KMS-11 (cell line): ENCODE results near the gene ACAP1.

Source experiments
- H2AFZ ChIP-seq: fragments of 200-600 bp; sonication (generic); 2 replicates; pipeline ENCODE4 v1.6.1; 2016; ENCODE audit warnings: antibody characterized with exemption, mixed run types, low read depth
- H3K27ac ChIP-seq: fragments of 200-600 bp; sonication (generic); 2 replicates; pipeline ENCODE4 v1.6.1; 2016; ENCODE audit warnings: mild to moderate bottlenecking, mixed run types
- H3K27me3 ChIP-seq: fragments of 200-600 bp; sonication (generic); 2 replicates; pipeline ENCODE4 v1.6.1; 2017; ENCODE audit warnings: mild to moderate bottlenecking, low read depth, mixed run types, moderate library complexity; ENCODE audit not compliant: insufficient read depth
- H3K36me3 ChIP-seq: fragments of 200-600 bp; sonication (generic); 2 replicates; pipeline ENCODE4 v1.6.1; 2017; ENCODE audit warnings: mild to moderate bottlenecking, mixed run types; ENCODE audit not compliant: insufficient read depth
- H3K4me1 ChIP-seq: fragments of 200-600 bp; sonication (generic); 2 replicates; pipeline ENCODE4 v1.6.1; 2016; ENCODE audit warnings: mild to moderate bottlenecking, low read depth, mixed run types; ENCODE audit not compliant: poor library complexity, severe bottlenecking
- H3K4me2 ChIP-seq: fragments of 200-600 bp; sonication (generic); 2 replicates; pipeline ENCODE4 v1.7.0; 2016; ENCODE audit warnings: mild to moderate bottlenecking, mixed run types
- H3K4me3 ChIP-seq: fragments of 200-600 bp; sonication (generic); IDR thresholded peaks from 2 replicates; pipeline ENCODE4 v1.6.1; 2017; ENCODE audit warnings: low read depth, low read length, mixed read lengths; ENCODE audit not compliant: insufficient read depth
- H3K79me2 ChIP-seq: fragments of 200-600 bp; sonication (generic); 2 replicates; pipeline ENCODE4 v1.6.1; 2016; ENCODE audit warnings: low read depth, mixed run types; ENCODE audit not compliant: insufficient read depth
- H3K9ac ChIP-seq: fragments of 200-600 bp; sonication (generic); 2 replicates; pipeline ENCODE4 v1.6.1; 2016; ENCODE audit warnings: mild to moderate bottlenecking, mixed run types
- H4K20me1 ChIP-seq: fragments of 200-600 bp; sonication (generic); 2 replicates; pipeline ENCODE4 v1.6.1; 2016; ENCODE audit warnings: mild to moderate bottlenecking, mixed run types; ENCODE audit not compliant: insufficient read depth
- CTCF ChIP-seq: fragments of 200-600 bp; sonication (generic); conservative IDR thresholded peaks from 2 replicates; pipeline ENCODE4 v1.6.1; 2017; ENCODE audit warnings: low read depth, mild to moderate bottlenecking, antibody characterized with exemption, low read length, moderate library complexity, mixed read lengths

The ACAP1 gene

GRCh38 chr17:7324438-7324779 lies 11.9 kb upstream of the ACAP1 start:
- Histone ChIP-seq H3K36me3 (no peaks in the 10 kb centered on the region), H2AFZ (no peak overlapping the region), H4K20me1 (no peaks in the 10 kb centered on the region), H3K4me1 (no peaks in the 10 kb centered on the region), H3K9ac (no peak overlapping the region), H3K27ac (no peak overlapping the region), H3K4me3 (no peak overlapping the region), H3K79me2 (no peaks in the 10 kb centered on the region), H3K27me3 (no peaks in the 10 kb centered on the region), H3K4me2 (no peak overlapping the region)
- TF ChIP-seq CTCF, result no peak

GRCh38 chr17:7325031-7325528 lies 11.2 kb upstream of the ACAP1 start:
- H3K9ac ChIP-seq, result no peak overlapping the region
- H3K27me3 ChIP-seq, result no peaks in the 10 kb centered on the region
- no peak overlapping the region for H3K27ac ChIP-seq
- no peak overlapping the region for H3K4me2 ChIP-seq
- H3K4me1 ChIP-seq, result no peaks in the 10 kb centered on the region
- H3K4me3 ChIP-seq, result no peak overlapping the region
- H4K20me1 ChIP-seq, result no peaks in the 10 kb centered on the region
- H3K79me2 ChIP-seq, result no peaks in the 10 kb centered on the region
- TF ChIP-seq CTCF, result no peak
- no peaks in the 10 kb centered on the region for H3K36me3 ChIP-seq
- H2AFZ ChIP-seq, result no peak overlapping the region

GRCh38 chr17:7326186-7326585 lies 10.1 kb upstream of the ACAP1 start:
- H3K4me2 ChIP-seq, result no peak overlapping the region
- H3K4me3 ChIP-seq, result no peak overlapping the region
- H3K36me3 ChIP-seq, result no peaks in the 10 kb centered on the region
- no peak overlapping the region for H3K27ac ChIP-seq
- H3K27me3 ChIP-seq, result no peaks in the 10 kb centered on the region
- no peak for TF ChIP-seq CTCF
- no peak overlapping the region for H3K9ac ChIP-seq
- H4K20me1 ChIP-seq, result no peaks in the 10 kb centered on the region
- H2AFZ ChIP-seq, result no peak overlapping the region
- no peaks in the 10 kb centered on the region for H3K79me2 ChIP-seq
- no peaks in the 10 kb centered on the region for H3K4me1 ChIP-seq

GRCh38 chr17:7327056-7327455 lies 9.3 kb upstream of the ACAP1 start:
- no peak for TF ChIP-seq CTCF

More at GRCh38 chr17:7327056-7327455, 9.3 kb upstream of the ACAP1 start:
- Histone ChIP-seq H3K79me2 (no peaks in the 10 kb centered on the region), H3K4me1 (no peaks in the 10 kb centered on the region), H3K9ac (no peak overlapping the region), H3K36me3 (no peaks in the 10 kb centered on the region), H3K27me3 (no peaks in the 10 kb centered on the region), H3K27ac (no peak overlapping the region), H3K4me2 (no peak overlapping the region), H2AFZ (no peak overlapping the region), H3K4me3 (no peak overlapping the region), H4K20me1 (no peaks in the 10 kb centered on the region)
